Femur (tissue), 1 donor: ENCODE measurements around the gene RPTOR.
"Not testable (repeated sequence)": the region's sequence is repeated elsewhere in the genome, so short reads cannot be mapped to it uniquely, and the experiment has no call there.

Experiments
- DNase-seq: peaks from one replicate; pipeline ENCODE4 v3.0.0-alpha.2; 2017

The RPTOR gene

DNA sequence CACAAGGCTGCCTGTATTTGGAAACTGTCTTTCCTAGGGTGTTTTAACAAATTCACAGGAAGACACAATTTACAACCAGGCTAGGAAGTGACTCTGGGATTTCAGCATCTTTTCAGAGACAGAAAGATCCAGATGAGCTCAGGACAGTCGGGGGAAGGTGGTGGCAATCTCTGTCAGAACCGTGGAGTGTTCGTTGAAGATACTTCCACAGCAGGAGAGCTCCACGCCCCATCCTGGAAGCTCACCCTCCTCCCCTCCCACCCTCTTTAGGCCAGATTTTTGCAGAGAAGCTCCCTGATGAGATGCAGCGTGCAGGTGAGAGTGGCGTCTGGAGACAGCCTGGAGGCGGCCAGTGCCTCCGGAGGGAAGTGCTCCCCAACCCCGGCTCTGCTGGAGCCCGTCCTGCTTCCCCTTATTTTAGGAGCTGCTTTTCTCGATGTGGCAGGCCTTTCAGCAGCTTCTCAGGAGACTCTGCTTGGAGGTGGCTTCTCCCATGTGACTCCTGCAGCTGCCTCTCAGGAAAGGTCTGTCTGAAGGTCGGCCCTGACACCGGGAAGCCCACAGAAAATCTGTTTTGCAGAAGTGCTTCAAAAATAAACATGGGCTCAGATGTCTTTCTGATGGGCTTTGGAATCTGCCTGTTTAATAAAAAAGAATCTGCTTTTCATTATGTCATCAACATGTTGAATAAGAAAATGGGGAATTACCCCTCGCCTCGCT is 260.6 kb downstream of the RPTOR start:
- no peak for DNase-seq

GRCh38 chr17:80807014-80807413 is 262.4 kb downstream of the RPTOR start:
- no peak for DNase-seq

GRCh38 chr17:80807882-80808281 is 263.2 kb downstream of the RPTOR start:
- DNase-seq, result no peak

GRCh38 chr17:80811181-80812105 is 266.8 kb downstream of the RPTOR start:
- DNase-seq, result no peak

DNA sequence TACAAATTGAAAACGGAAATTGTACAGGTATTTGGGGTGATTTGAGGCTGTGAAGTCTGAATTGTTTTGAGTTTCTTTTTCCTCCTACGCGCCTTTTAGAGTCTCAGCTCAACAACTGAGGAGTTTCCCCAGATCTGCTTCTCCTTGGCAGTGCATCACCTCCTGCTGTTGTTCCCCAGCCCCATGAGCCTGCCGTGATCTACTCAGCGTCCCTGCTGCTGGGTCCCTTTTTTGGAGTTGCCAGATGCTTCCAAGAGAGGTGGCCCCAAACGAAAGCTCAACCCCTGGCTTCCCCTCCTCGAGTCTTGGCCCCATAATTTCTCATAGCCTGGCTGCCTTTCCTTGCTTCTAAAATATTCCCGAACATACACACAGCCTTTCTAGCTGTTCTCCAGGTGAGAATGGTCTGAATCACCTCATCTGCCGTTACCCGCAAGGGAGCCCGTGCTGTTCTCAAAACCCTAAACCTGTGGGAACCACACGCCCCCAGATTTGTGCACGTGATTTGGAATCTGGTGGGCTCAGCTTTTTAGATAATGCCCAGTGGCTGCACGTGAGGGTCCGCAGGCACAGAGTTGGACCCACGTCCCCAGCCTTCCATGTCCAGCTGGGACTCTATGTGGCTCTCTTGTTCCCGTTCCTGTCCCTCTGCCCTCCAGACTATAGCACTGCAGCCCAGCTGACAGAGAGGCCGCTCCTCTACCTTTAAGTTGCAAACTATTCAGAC is 267.9 kb downstream of the RPTOR start:
- no peak for DNase-seq

DNA sequence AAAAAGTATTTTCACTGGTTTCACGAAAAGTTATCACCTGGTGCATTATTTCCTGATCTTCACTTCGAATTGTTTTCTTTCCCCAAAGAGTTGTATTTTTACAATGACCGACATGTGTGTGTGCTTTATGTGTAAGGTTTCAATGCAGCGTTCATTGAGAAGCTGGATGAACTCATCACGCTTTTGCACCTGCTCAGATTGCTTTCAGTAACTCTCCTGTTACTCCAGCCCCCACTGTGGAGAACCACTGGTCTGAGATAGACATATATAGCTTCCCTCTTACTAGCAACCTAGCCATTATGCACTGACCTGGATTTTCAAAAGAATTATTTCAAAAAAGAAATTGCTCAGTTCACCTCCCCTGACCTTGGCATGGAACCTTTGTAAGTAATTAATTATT is 268.7 kb downstream of the RPTOR start:
- DNase-seq, result no peak

GRCh38 chr17:80814491-80814890 is 269.9 kb downstream of the RPTOR start:
- no peak for DNase-seq

GRCh38 chr17:80815151-80815681 is 270.6 kb downstream of the RPTOR start:
- no peak for DNase-seq

DNA sequence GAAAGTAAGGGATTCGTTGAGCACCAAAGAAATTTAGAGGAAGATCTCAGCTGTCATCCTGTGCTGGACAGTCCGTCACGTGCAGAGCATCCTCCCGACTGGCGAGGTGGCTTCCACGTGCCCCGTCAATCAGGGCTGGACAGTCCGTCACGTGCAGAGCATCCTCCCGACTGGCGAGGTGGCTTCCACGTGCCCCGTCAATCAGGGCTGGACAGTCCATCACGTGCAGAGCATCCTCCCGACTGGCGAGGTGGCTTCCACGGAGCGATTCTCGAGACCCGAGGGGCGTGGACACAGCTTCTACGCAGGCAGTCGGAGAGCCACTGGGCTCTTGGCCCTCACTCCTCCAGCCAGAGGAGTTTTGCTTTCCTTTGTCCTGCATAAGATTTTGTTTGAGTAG is 271.1 kb downstream of the RPTOR start:
- DNase-seq, result not testable (repeated sequence)

DNA sequence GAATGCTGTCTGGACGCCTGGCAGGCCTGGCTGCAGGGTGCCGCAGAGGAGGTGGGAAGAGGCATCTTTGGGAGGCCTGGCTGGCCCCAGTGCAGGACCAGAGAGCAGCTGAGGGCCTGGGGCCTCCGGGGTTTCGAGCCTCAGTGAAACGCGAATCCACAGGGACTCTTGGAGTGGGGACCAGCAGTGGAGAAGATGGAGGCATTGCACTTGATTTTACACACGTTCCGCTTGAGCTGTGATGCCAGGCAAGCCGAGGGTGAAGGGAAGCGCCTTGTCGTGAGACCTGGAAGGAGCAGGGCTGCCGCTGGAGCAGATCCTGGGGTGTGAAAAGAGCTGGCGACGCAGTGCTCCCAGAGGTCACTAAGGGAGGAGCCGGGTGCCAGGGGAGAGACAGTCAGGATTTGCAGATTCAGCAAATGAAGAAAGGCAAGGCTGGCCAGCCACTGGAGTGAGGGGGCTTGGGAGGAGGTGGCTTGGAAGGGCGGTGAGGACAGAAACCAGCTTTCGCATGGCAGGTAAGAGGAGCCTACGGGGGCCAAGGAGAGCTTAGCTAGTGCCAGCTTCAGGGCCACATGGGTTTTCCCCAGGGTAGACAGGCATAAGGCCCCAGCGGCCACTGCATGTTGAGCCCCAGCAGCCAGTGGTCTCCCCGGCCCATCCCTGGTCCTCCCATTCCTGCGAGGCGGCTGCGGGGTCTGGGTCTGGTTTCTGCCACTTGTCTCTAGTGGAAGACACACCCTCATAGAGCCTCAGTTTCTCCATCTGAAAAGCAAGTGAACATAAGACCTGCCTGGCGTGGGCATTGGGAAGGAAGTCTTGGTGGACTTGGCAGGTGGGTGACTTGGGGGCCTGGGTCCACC is 271.8 kb downstream of the RPTOR start:
- DNase-seq, result no peak

DNA sequence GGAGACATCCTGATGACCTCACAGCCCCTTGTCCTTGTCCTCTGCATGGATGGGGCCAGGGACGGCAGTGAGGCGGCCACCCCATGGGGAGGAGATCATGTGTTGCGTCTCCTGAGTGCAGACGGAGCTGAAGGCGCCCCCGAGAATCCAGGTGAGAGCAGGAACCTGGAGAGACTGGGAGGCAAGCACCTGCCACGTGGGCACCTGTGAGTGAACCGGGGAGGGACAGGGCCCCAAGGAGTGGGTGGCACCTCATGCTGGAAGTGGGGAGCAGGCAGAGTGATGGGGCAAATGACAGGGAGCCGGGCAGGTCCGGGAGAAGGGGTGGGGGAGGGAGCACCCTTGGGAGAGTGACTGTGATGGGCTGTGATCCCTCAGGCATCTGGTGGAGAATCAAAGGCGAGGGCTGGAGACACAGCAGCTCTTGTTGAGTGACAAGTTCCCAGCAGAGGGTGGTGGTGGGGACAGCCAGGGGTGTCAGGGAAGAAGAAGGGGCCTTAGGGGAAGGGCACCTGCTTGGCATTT is 272.7 kb downstream of the RPTOR start:
- no peak for DNase-seq

GRCh38 chr17:80817861-80818260 is 273.2 kb downstream of the RPTOR start:
- no peak for DNase-seq

- DNase-seq, result no peak
These were observed 274.2 kb downstream of the RPTOR start for GRCh38 chr17:80818871-80819270.

DNA sequence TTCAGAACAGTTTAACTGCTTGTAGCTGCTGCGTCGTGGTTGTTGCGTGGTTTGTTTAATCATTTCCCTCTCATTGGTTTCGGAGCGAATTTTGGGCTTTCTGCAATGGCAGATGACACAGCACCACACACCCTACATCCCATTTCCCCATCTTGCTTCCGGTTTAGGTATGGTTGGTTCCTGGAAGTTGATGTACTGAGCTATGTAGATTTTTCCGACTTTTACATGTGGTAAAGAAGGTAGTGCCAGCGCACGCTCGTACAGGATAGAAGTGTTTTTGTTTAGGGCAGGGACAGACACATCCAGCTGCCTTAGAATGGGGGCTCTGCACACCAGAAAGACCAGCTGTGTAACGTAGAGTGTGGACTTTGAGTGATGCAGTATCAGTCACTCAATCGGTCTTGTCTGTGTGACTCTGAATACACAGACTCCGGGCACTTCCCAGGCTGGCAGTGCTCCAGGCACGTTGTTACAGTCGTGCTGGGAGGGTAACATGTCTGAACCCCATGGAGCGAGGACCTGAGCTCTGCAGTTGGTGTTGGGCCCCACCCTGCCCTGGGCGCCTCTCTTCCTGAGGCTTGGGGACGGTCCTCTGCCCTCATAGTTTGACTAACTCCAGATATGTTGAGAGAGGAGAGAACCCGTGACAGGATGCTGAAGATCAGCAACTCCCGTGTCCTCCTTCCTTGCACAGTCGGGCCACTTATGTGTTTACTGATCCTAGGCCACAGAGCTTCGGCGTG is 275.0 kb downstream of the RPTOR start:
- no peak for DNase-seq

GRCh38 chr17:80820331-80820730 is 275.7 kb downstream of the RPTOR start:
- no peak for DNase-seq

DNA sequence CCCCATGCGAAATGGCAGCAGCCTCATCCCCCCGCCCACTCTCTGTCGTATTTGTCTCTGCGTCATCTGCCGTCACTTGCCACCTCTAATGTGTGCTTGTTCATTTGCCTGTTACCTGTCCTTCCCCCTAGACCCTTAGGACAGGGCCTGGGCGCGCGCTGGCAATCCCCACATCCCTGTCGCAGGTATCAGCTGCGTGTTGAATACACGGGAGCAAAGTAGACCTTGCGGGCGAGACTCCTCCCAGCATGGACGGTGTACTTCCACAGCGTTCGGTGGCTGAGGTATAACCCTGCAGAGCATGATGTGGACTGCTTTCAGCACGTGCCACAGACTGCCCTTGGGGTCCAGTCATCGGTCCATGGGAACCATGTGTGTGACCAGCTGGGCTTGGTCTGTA is 276.9 kb downstream of the RPTOR start:
- DNase-seq, result no peak

- DNase-seq, result no peak
These were observed 277.5 kb downstream of the RPTOR start for GRCh38 chr17:80822021-80822699.

DNA sequence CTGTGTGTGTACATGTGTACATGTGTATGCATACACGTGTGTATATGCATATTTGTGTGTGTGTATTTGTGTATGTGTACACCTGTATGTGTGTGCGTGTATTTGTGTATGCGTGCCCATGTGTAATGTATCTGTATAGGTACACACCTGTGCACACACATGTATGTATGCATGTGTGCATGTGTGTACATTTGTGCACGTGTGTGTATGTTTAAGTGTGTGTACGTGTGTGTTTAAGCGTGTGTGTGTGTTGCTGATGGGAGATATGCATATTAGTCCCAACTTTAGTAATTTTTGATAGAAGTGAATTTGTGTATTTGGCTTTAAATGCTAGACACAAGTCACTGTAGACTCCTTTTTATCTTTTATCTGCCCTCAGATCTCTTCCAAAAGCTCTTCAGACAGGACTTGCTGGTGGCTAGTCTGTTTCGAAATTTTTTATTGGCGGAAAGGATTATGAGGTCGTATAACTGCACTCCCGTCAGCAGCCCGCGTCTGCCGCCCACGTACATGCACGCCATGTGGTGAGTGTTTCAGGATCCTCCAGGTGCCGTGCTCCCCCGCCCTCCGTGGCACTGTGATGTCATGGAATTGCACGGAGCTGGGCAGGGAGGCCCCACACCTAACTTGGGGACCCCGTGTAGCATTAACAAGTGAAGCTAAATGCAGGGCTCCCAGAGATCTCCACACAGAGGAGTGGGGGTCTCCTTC is 278.2 kb downstream of the RPTOR start:
- DNase-seq, result no peak

- no peak for DNase-seq
These were observed 280.2 kb downstream of the RPTOR start for GRCh38 chr17:80824549-80825470.
